ENCODE results near the gene SIM1.

Gene SIM1

GRCh38 chr6:100488244-100488643 is 23.5 kb upstream of the SIM1 start:
- WGBS (ENCODE audit: extremely low coverage, insufficient coverage, low lambda C conversion rate): no CpG with 5 or more reads among the region's 5 CpGs
- Histone ChIP-seq H3K9ac (ENCODE audit: low read length) (no peak overlapping the region), H3K4me1 (ENCODE audit: control insufficient read depth, low read depth, low read length) (no peaks in the 10 kb centered on the region), H3K4me2 (ENCODE audit: low read length) (no peak overlapping the region), H3K18ac (ENCODE audit: low read length) (no peak overlapping the region), H3K23ac (ENCODE audit: low read length) (no peak overlapping the region), H4K5ac (ENCODE audit: low read length) (no peak overlapping the region), H4K8ac (ENCODE audit: low read depth, low read length) (no peak overlapping the region), H3K4ac (ENCODE audit: low read depth, low read length) (no peak overlapping the region), H2BK5ac (ENCODE audit: low read length) (no peak overlapping the region), H3K79me1 (ENCODE audit: low read length) (no peaks in the 10 kb centered on the region), H3K56ac (ENCODE audit: low read length) (no peak overlapping the region), H3K4me3 (ENCODE audit: low read length) (no peak overlapping the region), H2BK120ac (ENCODE audit: low read depth, low read length) (no peak overlapping the region), H3K27me3 (ENCODE audit: insufficient read depth, low read length, poor library complexity) (no peaks in the 10 kb centered on the region), H2BK15ac (replicated peaks; ENCODE audit: low read depth) (no peak overlapping the region), H3K79me2 (ENCODE audit: control insufficient read depth, insufficient read depth, low read length) (no peaks in the 10 kb centered on the region), H2AK5ac (ENCODE audit: low read length) (no peak overlapping the region), H3K27ac (ENCODE audit: low read depth, low read length) (no peak overlapping the region), H3K36me3 (ENCODE audit: control insufficient read depth, insufficient read depth, low read length) (no peaks in the 10 kb centered on the region)
- no peak for DNase-seq

GRCh38 chr6:100487638-100488037 is 22.9 kb upstream of the SIM1 start:
- no peak overlapping the region for H4K8ac ChIP-seq (ENCODE audit: low read depth, low read length)
- no peaks in the 10 kb centered on the region for H3K27me3 ChIP-seq (ENCODE audit: insufficient read depth, low read length, poor library complexity)
- no peaks in the 10 kb centered on the region for H3K79me2 ChIP-seq (ENCODE audit: control insufficient read depth, insufficient read depth, low read length)
- no peak overlapping the region for H2BK15ac ChIP-seq (replicated peaks; ENCODE audit: low read depth)
- H3K4me3 ChIP-seq (ENCODE audit: low read length): no peak overlapping the region
- H2BK5ac ChIP-seq (ENCODE audit: low read length): no peak overlapping the region
- no peak overlapping the region for H4K5ac ChIP-seq (ENCODE audit: low read length)
- no peak overlapping the region for H2AK5ac ChIP-seq (ENCODE audit: low read length)
- H3K4ac ChIP-seq (ENCODE audit: low read depth, low read length): no peak overlapping the region
- H3K36me3 ChIP-seq (ENCODE audit: control insufficient read depth, insufficient read depth, low read length): no peaks in the 10 kb centered on the region
- no peak overlapping the region for H3K18ac ChIP-seq (ENCODE audit: low read length)
- H3K4me1 ChIP-seq (ENCODE audit: control insufficient read depth, low read depth, low read length): no peaks in the 10 kb centered on the region
- no peak overlapping the region for H3K56ac ChIP-seq (ENCODE audit: low read length)
- no peak overlapping the region for H3K23ac ChIP-seq (ENCODE audit: low read length)
- H3K4me2 ChIP-seq (ENCODE audit: low read length): no peak overlapping the region
- H3K9ac ChIP-seq (ENCODE audit: low read length): no peak overlapping the region
- DNase-seq: no peak
- H3K79me1 ChIP-seq (ENCODE audit: low read length): no peaks in the 10 kb centered on the region
- no peak overlapping the region for H3K27ac ChIP-seq (ENCODE audit: low read depth, low read length)
- no peak overlapping the region for H2BK120ac ChIP-seq (ENCODE audit: low read depth, low read length)
- no CpG with 5 or more reads among the region's 2 CpGs for WGBS (ENCODE audit: extremely low coverage, insufficient coverage, low lambda C conversion rate)

DNA sequence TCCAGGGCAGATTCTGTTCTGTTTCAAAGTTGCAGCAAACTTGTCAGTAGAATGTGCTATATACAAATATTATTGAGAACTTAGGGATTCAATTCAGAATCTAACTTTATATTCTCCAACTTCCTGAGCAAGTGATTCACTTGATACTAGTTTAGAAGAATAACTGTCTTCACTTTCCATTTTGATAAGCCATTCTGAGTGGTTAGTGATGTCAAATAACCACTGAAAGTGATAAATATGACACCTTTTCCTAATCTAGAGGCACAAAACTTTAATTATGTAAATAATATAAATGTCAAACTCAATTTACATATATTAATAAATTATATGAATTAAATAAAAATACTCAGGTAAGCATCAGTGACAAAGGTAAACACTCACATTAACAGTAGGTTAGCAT is 20.5 kb upstream of the SIM1 start:
- H4K5ac ChIP-seq (ENCODE audit: low read length): no peak overlapping the region
- no peaks in the 10 kb centered on the region for H3K27me3 ChIP-seq (ENCODE audit: insufficient read depth, low read length, poor library complexity)
- H3K36me3 ChIP-seq (ENCODE audit: control insufficient read depth, insufficient read depth, low read length): no peaks in the 10 kb centered on the region
- H3K79me1 ChIP-seq (ENCODE audit: low read length): no peaks in the 10 kb centered on the region
- H3K4me1 ChIP-seq (ENCODE audit: control insufficient read depth, low read depth, low read length): no peaks in the 10 kb centered on the region
- no peak overlapping the region for H3K9ac ChIP-seq (ENCODE audit: low read length)
- no peak overlapping the region for H3K4me2 ChIP-seq (ENCODE audit: low read length)
- H3K4me3 ChIP-seq (ENCODE audit: low read length): no peak overlapping the region
- no peak overlapping the region for H3K18ac ChIP-seq (ENCODE audit: low read length)
- no peak overlapping the region for H3K4ac ChIP-seq (ENCODE audit: low read depth, low read length)
- no peaks in the 10 kb centered on the region for H3K79me2 ChIP-seq (ENCODE audit: control insufficient read depth, insufficient read depth, low read length)
- H2BK15ac ChIP-seq (replicated peaks; ENCODE audit: low read depth): no peak overlapping the region
- no peak overlapping the region for H3K27ac ChIP-seq (ENCODE audit: low read depth, low read length)
- no peak overlapping the region for H4K8ac ChIP-seq (ENCODE audit: low read depth, low read length)
- no peak overlapping the region for H2BK5ac ChIP-seq (ENCODE audit: low read length)
- no peak overlapping the region for H3K56ac ChIP-seq (ENCODE audit: low read length)
- H3K23ac ChIP-seq (ENCODE audit: low read length): no peak overlapping the region
- no peak overlapping the region for H2AK5ac ChIP-seq (ENCODE audit: low read length)
- H2BK120ac ChIP-seq (ENCODE audit: low read depth, low read length): no peak overlapping the region
- DNase-seq: no peak

DNA sequence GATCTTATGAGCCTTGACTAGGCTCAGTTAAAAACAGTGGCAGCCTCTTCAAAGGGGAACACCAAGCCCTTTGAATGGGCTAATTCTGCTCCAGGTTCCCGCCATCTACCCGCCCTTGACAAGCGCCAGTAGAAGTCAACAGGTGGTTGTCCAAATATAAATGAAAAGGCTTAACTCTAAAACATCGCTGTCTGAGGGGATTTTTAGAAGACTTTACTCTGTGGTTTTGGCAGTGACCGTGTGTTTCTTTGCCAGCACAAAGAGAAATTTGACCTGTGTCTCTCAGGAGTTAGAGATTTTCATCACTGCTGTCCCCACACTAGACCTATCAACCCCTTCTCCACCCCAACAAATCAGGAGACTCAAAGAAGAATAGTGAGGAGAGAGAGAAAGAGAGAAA is 19.8 kb upstream of the SIM1 start:
- H3K4me2 ChIP-seq (ENCODE audit: low read length): no peak overlapping the region
- H3K9ac ChIP-seq (ENCODE audit: low read length): no peak overlapping the region
- no peaks in the 10 kb centered on the region for H3K27me3 ChIP-seq (ENCODE audit: insufficient read depth, low read length, poor library complexity)

GRCh38 chr6:100482698-100483097 is 18.0 kb upstream of the SIM1 start:
- H2BK5ac ChIP-seq (ENCODE audit: low read length): no peak overlapping the region
- no peak overlapping the region for H3K4me2 ChIP-seq (ENCODE audit: low read length)
- no peak overlapping the region for H3K9ac ChIP-seq (ENCODE audit: low read length)
- H3K23ac ChIP-seq (ENCODE audit: low read length): no peak overlapping the region
- H3K36me3 ChIP-seq (ENCODE audit: control insufficient read depth, insufficient read depth, low read length): no peaks in the 10 kb centered on the region
- H3K56ac ChIP-seq (ENCODE audit: low read length): no peak overlapping the region
- no peaks in the 10 kb centered on the region for H3K4me1 ChIP-seq (ENCODE audit: control insufficient read depth, low read depth, low read length)
- no peaks in the 10 kb centered on the region for H3K79me2 ChIP-seq (ENCODE audit: control insufficient read depth, insufficient read depth, low read length)
- DNase-seq: no peak
- no peak overlapping the region for H3K4me3 ChIP-seq (ENCODE audit: low read length)
- no peak overlapping the region for H2BK120ac ChIP-seq (ENCODE audit: low read depth, low read length)
- no CpG with 5 or more reads among the region's 2 CpGs for WGBS (ENCODE audit: extremely low coverage, insufficient coverage, low lambda C conversion rate)
- H2BK15ac ChIP-seq (replicated peaks; ENCODE audit: low read depth): no peak overlapping the region
- no peak overlapping the region for H4K8ac ChIP-seq (ENCODE audit: low read depth, low read length)
- no peak overlapping the region for H2AK5ac ChIP-seq (ENCODE audit: low read length)
- no peaks in the 10 kb centered on the region for H3K79me1 ChIP-seq (ENCODE audit: low read length)
- no peaks in the 10 kb centered on the region for H3K27me3 ChIP-seq (ENCODE audit: insufficient read depth, low read length, poor library complexity)
- H3K18ac ChIP-seq (ENCODE audit: low read length): no peak overlapping the region
- H4K5ac ChIP-seq (ENCODE audit: low read length): no peak overlapping the region
- no peak overlapping the region for H3K27ac ChIP-seq (ENCODE audit: low read depth, low read length)
- no peak overlapping the region for H3K4ac ChIP-seq (ENCODE audit: low read depth, low read length)

More for the DNA sequence above, 19.8 kb upstream of the SIM1 start:
- Histone ChIP-seq H3K27ac (ENCODE audit: low read depth, low read length) (no peak overlapping the region), H3K18ac (ENCODE audit: low read length) (no peak overlapping the region), H3K79me1 (ENCODE audit: low read length) (no peaks in the 10 kb centered on the region), H3K4me1 (ENCODE audit: control insufficient read depth, low read depth, low read length) (no peaks in the 10 kb centered on the region), H3K56ac (ENCODE audit: low read length) (no peak overlapping the region), H2AK5ac (ENCODE audit: low read length) (no peak overlapping the region), H3K36me3 (ENCODE audit: control insufficient read depth, insufficient read depth, low read length) (no peaks in the 10 kb centered on the region), H2BK5ac (ENCODE audit: low read length) (no peak overlapping the region), H3K23ac (ENCODE audit: low read length) (no peak overlapping the region), H2BK120ac (ENCODE audit: low read depth, low read length) (no peak overlapping the region), H3K4ac (ENCODE audit: low read depth, low read length) (no peak overlapping the region), H2BK15ac (replicated peaks; ENCODE audit: low read depth) (no peak overlapping the region), H3K79me2 (ENCODE audit: control insufficient read depth, insufficient read depth, low read length) (no peaks in the 10 kb centered on the region), H4K5ac (ENCODE audit: low read length) (no peak overlapping the region), H4K8ac (ENCODE audit: low read depth, low read length) (no peak overlapping the region), H3K4me3 (ENCODE audit: low read length) (no peak overlapping the region)
- no peak for DNase-seq
- WGBS (ENCODE audit: extremely low coverage, insufficient coverage, low lambda C conversion rate): no CpG with 5 or more reads among the region's 5 CpGs

DNA sequence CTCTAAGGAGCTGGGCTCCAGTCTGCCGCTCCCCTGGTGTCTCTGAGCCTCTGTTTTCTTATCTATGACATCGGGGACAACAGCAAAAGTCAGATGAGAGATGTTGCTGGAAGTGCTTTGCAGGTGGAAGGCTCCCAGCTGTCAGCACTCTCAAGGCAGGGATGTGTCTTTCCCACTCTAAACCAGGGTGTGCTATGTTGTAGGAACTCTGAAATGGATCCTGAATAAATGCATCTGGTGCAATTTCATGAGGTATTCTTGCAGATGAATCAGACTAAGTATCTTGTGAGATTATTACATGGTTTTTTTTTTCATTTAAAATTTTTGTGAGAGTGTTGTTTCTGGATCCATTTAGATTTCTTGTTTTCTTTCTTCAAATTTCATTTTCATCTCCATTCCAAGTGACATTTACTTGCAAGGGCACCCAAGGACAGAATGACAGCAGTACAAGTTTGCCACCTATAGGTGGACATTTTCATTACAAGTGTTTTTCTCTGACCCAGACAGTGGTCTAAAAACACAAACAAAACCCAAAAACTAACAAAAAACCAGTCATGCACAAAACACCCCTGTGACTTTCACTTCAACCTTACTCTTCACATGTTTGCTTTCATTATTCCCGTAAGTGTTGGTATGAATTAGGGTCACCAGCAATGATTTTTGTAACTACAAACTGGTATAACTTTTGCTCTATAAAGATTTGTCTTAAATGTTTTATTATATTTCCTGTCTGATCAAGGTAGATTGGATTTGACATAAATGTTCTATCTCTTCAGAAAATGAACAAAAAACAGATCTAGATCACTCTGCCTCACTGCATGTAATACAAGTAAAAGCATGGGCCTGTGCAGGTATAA is 14.7 kb upstream of the SIM1 start:
- Histone ChIP-seq H3K9ac (ENCODE audit: low read length) (no peak overlapping the region), H3K36me3 (ENCODE audit: control insufficient read depth, insufficient read depth, low read length) (no peaks in the 10 kb centered on the region), H3K4me3 (ENCODE audit: low read length) (no peak overlapping the region), H4K8ac (ENCODE audit: low read depth, low read length) (no peak overlapping the region), H3K18ac (ENCODE audit: low read length) (no peak overlapping the region), H2BK120ac (ENCODE audit: low read depth, low read length) (no peak overlapping the region), H4K5ac (ENCODE audit: low read length) (no peak overlapping the region), H3K23ac (ENCODE audit: low read length) (no peak overlapping the region), H3K79me1 (ENCODE audit: low read length) (no peaks in the 10 kb centered on the region), H3K27ac (ENCODE audit: low read depth, low read length) (no peak overlapping the region), H3K56ac (ENCODE audit: low read length) (no peak overlapping the region), H2BK15ac (replicated peaks; ENCODE audit: low read depth) (no peak overlapping the region), H2BK5ac (ENCODE audit: low read length) (no peak overlapping the region), H3K4me2 (ENCODE audit: low read length) (no peak overlapping the region), H3K27me3 (ENCODE audit: insufficient read depth, low read length, poor library complexity) (no peaks in the 10 kb centered on the region), H2AK5ac (ENCODE audit: low read length) (no peak overlapping the region), H3K79me2 (ENCODE audit: control insufficient read depth, insufficient read depth, low read length) (no peaks in the 10 kb centered on the region), H3K4ac (ENCODE audit: low read depth, low read length) (no peak overlapping the region), H3K4me1 (ENCODE audit: control insufficient read depth, low read depth, low read length) (no peaks in the 10 kb centered on the region)
- WGBS (ENCODE audit: extremely low coverage, insufficient coverage, low lambda C conversion rate): no CpG with 5 or more reads among the region's 3 CpGs
- DNase-seq: peak; percentile 57
